NCI-H1417 (cell line): ENCODE data around the gene PRAMEF2.
"Not testable (repeated sequence)": the region's sequence is repeated elsewhere in the genome, so short reads cannot be mapped to it uniquely, and the experiment has no call there.

Experiments used
- DNase-seq, 3 experiments: peaks; one replicate each; lab custom pipeline; 2025; lab: John Stamatoyannopoulos, UW

Gene PRAMEF2, protein sequence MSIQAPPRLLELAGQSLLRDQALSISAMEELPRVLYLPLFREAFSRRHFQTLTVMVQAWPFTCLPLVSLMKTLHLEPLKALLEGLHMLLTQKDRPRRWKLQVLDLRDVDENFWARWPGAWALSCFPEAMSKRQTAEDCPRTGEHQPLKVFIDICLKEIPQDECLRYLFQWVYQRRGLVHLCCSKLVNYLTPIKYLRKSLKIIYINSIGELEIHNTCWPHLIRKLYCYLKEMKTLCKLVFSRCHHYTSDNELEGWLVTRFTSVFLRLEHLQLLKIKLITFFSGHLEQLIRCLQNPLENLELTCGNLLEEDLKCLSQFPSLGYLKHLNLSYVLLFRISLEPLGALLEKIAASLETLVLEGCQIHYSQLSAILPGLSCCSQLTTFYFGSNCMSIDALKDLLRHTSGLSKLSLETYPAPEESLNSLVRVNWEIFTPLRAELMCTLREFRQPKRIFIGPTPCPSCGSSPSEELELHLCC

DNA sequence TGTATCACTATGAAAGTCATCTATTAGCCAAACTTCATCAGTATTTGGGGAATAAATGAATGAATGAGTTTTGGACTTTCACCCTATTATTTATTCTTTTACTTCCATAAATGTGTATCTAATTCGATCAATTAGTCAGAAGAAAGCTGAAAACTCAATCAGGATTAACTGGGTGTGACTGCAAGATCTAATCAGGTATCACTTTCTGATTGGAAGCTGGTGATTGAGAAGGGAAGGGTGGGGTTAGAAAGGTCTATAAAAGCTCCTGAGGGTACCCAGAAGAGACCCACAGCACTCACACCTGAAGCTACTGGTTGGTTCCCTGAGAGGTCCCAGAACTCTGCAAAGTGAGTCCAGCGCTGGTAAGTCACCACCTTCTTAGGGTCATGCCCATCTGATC, at the start of gene PRAMEF2:
Gene PRAMEF2 (plus strand): TSS at position 301 of the 400 bp plus-strand sequence. CDS start 1,924 bp downstream, outside the sequence.
- not testable (repeated sequence) for DNase-seq

DNA sequence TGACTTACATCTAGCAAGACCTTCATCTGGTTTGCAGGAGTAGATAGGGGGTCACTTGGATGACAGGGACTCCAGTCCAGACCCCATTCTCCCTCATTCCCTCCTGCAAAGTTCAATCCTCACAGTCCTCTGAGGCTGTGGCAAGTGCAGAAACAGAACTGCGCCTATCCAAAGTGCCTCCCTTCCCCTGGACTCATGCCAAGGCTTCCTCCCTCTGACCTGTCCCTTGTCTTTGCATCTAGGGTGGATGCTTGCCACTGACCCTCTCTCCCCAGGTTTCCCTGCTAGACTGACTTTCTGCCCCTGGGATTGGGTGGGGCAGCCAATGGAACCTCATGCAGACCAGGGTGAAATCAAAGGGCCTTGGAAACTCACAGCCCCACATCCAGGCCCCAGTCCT, 47.0 kb upstream of the PRAMEF2 start:
- no peak for DNase-seq

DNA sequence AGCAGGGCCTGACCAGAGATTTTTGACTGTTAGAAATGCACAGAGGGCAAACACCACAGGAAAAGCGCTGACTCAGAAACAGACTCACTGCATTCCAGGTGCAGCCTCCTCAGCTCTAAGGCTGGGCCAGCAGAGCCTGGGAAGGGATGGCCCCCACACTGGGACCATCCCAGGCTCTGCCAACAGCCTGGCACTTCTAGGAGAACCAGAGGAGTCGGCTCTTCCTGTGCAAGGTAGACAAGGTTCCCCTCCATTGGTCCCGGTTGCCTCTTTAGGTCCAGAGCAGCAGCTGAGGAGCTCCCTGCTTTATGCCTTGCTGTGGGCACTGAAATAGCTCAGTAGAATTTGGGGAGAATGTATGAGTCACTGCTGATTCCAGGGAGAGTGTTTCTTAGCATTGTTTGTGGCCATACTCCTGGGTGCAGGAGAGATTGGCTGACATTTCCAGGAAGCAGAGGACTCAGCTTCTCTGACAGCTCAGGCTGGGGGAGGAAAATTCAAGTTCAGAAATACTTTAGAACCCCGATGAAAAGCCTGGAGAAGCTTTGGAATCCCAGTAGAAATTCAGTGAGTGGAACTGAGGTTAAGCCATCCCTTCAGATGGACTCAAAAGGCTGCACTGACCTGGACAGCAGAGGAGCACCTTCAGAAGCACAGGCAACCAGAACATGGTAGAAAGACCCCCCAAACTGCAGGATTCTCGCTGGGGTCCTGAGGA, 46.0 kb upstream of the PRAMEF2 start:
- DNase-seq, result no peak

DNA sequence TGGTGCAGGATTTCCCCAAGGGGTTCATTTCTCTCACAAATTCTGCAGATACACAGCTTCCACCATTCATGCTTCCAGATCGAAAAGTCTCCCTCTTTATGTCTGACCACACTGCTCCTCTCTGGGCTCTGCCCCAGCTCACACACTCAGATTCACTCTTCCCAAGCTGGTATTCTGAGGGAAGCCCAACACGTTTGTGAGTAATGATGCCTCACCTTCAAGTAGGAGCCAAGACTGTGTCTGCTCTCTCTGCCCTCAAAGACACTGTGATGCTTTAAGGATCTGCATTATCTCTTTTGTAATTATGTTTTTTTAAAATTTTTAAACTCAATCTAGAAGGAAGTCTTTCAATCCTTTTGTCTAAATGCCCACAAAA, 45.5 kb upstream of the PRAMEF2 start:
- no peak for DNase-seq

DNA sequence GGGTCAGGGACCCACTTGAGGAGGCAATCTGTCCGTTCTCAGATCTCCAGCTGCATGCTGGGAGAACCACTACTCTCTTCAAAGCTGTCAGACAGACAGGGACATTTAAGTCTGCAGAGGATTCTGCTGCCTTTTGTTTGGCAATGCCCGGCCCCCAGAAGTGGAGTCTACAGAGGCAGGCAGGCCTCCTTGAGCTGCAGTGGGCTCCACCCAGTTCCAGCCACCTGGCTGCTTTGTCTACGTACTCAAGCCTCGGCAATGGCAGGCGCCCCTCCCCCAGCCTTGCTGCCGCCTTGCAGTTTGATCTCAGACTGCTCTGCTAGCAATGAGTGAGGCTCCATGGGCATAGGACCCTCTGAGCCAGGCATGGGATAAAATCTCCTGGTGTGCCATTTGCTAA, 37.8 kb upstream of the PRAMEF2 start:
- peak in 1 of 3 experiments; percentile 13 for DNase-seq

DNA sequence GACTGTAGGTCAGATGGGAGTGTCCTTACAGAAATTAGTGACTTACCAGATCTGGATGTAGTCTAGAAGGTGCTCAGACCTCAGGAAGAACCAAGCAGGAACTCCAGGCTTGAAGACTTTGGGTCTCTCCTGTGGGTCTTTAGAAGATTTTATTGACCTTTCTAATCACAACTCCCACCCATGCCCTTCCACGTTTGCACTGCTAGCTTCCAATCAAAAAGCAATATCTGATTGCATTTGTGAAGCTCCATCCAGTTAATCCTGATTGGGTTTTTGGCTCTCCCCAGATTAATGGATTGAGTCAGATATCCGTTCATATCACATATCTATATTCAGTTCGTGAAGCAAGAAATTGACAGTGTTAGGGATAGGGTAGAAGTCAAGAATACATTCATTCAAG, 25.6 kb upstream of the PRAMEF2 start, which contains the start of gene PRAMEF11:
Gene PRAMEF11 (minus strand): TSS at position 101 of the 400 bp plus-strand sequence. CDS start 2,621 bp downstream, outside the sequence.
- not testable (repeated sequence) for DNase-seq

DNA sequence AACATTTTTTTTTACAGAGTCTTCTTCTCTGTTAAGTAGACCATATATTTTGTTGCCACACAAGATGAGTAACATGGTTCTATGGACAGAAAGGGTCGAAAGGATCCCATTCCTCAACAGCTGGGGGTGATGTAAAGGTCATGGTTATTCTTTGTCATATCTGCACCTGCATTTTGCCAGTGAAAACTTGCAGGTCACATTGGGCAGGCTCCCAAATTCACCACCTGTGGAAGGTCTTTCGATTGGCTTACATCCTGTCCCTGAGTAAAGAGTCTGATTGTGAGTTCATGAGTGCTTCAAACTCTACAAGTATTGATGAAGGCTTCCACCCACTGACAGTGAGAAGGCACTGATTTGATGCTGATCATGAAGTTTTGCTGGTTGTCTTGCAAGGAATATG, 23.6 kb upstream of the PRAMEF2 start:
- DNase-seq, result not testable (repeated sequence)

DNA sequence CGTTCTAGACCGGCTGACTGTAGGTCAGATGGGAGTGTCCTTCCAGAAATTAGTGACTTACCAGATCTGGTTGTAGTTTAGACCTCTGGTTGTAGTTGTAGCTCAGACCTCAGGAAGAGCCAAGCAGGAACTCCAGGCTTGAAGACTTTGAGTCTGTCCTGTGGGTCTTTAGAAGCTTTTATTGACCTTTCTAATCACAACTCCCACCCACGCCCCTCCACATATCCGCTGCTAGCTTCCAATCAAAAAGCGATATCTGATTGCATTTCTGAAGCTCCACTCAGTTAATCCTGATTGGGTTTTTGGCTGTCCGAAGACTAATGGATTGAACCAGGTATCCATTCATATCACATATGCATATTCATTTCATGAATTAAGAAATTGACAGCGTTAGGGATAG, 8.3 kb upstream of the PRAMEF2 start, which contains the start of gene HNRNPCL1:
Gene HNRNPCL1 (minus strand): TSS at position 101 of the 400 bp plus-strand sequence. CDS start 431 bp downstream, outside the sequence.
- not testable (repeated sequence) for DNase-seq

DNA sequence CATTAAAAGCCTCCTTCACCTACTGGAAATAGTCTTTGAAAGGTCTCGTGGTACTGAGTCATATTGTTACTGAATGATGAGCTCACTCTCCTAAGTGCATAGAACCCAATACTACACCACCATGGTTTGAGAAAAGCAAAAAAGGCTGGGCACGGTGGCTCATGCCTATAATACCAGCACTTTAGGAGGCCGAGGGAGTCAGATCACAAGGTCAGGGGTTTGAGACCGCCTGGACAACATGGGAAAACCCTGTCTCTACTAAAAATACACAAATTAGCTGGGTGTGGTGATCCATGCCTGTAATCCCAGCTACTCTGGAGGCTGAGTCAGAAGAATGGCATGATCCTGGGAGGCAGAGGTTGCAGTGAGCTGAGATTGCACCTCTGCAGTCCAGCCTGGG, 5.1 kb upstream of the PRAMEF2 start:
- DNase-seq, result no peak

DNA sequence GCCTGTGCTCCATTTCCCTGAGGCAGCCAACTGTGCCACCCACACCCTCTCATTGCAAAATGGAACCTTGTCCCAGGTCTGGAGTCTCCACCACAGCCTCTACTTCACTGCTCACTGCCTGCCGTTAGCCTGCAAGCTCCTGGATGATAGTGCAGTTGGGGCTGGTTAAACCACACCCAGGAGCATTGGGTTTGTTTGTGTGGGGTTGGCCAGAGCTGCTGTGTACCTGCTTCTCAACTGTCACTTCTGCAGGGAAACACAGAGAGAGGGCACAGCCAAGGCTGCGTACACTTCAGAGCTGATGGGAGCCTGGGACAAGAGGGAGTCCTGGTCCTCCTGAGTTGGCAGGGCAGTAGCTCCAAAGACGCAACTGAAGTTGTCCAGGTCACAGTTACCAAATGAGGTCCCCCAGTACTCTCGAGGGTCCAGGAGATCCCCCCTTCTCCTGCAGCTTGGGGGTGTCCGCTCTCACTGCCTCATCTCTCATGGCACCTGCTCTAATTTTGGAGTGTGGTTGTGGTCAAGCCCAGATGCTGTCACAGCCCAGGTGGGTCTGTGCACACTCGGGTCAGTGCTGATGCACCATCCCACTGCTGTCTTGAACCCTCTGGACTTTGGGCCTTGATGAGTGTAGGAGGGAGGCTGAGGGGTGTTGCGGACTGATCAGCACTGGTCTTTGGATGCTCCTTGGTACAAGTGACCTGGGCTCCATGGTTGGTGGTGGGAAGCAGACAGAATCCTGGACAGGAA, 6.4 kb downstream of the PRAMEF2 start:
- not testable (repeated sequence) for DNase-seq

DNA sequence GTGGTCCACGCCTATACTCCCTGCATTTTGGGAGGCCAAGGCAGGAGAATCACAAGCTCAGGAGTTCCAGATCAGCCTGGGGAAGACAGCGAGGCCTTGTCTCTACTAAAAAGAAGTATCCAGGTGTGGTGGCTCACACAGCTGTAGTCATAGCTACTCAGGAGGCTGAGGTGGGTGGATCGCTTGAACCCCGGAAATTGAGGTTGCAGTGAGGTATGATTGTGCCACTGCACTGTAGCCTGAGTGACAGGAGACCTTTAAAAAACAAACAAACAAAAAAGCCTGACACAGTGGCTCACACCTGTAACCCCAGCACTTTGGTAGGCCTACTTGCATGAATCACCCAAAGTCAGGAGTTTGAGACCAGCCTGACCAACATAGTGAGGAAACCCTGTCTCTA, 21.6 kb downstream of the PRAMEF2 start:
- not testable (repeated sequence) for DNase-seq

DNA sequence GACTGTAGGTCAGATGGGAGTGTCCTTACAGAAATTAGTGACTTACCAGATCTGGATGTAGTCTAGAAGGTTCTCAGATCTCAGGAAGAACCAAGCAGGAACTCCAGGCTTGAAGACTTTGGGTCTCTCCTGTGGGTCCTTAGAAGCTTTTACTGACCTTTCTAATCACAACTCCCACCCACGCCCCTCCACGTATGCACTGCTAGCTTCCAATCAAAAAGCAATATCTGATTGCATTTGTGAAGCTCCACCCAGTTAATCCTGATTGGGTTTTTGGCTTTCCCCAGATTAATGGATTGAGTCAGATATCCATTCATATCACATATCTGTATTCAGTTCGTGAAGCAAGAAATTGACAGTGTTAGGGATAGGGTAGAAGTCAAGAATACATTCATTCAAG, 29.2 kb downstream of the PRAMEF2 start, which contains the start of gene PRAMEF4:
Gene PRAMEF4 (minus strand): TSS at position 101 of the 400 bp plus-strand sequence. CDS start 2,807 bp downstream, outside the sequence.
- not testable (repeated sequence) for DNase-seq

DNA sequence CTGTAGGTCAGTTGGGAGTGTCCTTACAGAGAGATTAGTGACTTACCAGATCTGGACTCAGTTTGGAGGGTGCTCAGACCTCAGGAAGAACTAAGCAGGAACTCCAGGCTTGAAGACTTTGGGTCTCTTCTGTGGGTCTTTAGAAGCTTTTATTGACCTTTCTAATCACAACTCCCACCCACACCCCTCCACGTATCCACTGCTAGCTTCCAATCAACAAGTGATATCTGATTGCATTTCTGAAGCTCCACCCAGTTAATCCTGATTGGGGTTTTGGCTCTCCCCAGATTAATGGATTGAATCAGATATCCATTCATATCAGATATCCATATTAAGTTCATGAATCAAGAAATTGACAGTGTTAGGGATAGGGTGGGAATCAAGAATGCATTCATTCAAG, 41.3 kb downstream of the PRAMEF2 start, which contains the start of gene PRAMEF10:
Gene PRAMEF10 (minus strand): TSS at position 101 of the 400 bp plus-strand sequence. CDS start 2,423 bp downstream, outside the sequence.
- not testable (repeated sequence) for DNase-seq

DNA sequence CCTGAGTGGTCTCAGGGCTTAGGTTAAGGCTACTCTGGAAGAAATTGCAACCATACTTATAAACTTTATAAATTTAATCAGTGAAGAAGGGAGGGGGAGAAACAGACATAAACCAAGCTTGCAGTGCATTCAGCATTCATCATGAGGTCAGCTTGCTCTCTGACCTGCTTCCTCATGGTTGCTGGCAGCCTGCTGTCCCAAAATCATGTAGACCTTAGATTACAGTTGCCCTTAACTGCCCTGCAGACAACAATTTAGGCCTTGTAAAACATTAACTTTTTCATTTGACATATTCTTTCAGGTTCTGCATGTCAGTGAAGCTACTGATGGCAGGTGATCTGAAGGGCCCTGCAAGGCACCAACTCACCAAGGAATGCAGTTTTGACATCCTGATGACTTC, 42.3 kb downstream of the PRAMEF2 start:
- DNase-seq, result not testable (repeated sequence)

DNA sequence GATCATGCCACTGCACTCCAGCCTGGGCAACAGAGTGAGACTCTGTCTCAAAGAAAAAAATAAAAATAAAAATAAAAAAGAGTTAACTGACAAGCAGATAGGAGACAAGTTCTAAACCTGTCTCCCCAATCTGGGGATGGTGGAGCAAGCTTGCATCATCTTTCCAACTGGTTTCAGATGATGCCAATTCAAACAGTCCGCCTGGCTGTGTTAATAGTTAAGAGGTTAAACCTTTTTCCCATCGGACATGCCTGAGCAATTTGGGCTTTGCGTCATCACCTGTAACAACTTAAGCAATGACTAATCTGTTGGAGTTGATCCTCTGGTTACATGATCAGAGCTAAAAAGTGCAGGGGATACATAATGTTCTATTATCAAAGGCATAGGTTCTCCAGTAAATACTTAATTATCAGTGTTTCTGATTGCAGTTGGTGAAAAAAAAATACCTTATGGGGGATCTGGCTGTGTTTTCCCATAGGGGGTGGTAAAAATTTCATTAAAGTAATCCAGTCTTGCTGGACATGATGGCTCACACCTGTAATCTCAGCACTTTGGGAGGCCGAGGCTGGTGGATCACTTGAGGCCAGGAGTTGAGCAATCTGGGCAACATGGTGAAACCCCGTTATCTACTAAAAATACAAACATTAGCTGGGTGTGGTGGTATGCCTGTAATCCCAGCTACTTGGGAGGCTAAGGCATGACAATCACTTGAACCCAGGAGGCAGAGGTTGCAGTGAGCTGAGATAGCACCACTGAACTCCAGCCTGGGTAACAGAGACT, 47.1 kb downstream of the PRAMEF2 start:
- DNase-seq, result not testable (repeated sequence)
